Muscle layer of colon (tissue), 2 donors: Measurements from ENCODE around the gene BAMBI.
A peak's percentile ranks its signal among the peaks of the same experiment; 100 is the strongest.

ENCODE experiments used
- H3K27ac ChIP-seq: one replicate; pipeline ENCODE4 v1.7.0; 2013; ENCODE audit warnings: low read depth, mild to moderate bottlenecking, low read length, moderate library complexity
- H3K27me3 ChIP-seq, 2 donors: one replicate each; pipeline ENCODE4 v1.7.0; 2013; ENCODE audit warnings: low read length in 2 of 2, mild to moderate bottlenecking in 2 of 2; ENCODE audit not compliant: insufficient read depth in 2 of 2, control insufficient read depth in 1 of 2
- H3K36me3 ChIP-seq: one replicate; pipeline ENCODE4 v1.7.0; 2013; ENCODE audit warnings: mild to moderate bottlenecking, low read length; ENCODE audit not compliant: insufficient read depth
- H3K4me1 ChIP-seq: one replicate; pipeline ENCODE4 v1.7.0; 2013; ENCODE audit warnings: mild to moderate bottlenecking, low read length; ENCODE audit not compliant: insufficient read depth
- H3K4me3 ChIP-seq, 2 donors: one replicate each; pipeline ENCODE4 v1.7.0; 2013; ENCODE audit warnings: low read length in 2 of 2, low read depth in 1 of 2, mild to moderate bottlenecking in 1 of 2, moderate library complexity in 1 of 2
- H3K9ac ChIP-seq: one replicate; pipeline ENCODE4 v1.7.0; 2013; ENCODE audit warnings: low read length
- H3K9me3 ChIP-seq: one replicate; pipeline ENCODE4 v1.7.0; 2013; ENCODE audit warnings: mild to moderate bottlenecking, low read length
- donor health status: abdominal sarcoma.
- donor health status: Adenocarcinoma of cecum.

BAMBI gene

DNA sequence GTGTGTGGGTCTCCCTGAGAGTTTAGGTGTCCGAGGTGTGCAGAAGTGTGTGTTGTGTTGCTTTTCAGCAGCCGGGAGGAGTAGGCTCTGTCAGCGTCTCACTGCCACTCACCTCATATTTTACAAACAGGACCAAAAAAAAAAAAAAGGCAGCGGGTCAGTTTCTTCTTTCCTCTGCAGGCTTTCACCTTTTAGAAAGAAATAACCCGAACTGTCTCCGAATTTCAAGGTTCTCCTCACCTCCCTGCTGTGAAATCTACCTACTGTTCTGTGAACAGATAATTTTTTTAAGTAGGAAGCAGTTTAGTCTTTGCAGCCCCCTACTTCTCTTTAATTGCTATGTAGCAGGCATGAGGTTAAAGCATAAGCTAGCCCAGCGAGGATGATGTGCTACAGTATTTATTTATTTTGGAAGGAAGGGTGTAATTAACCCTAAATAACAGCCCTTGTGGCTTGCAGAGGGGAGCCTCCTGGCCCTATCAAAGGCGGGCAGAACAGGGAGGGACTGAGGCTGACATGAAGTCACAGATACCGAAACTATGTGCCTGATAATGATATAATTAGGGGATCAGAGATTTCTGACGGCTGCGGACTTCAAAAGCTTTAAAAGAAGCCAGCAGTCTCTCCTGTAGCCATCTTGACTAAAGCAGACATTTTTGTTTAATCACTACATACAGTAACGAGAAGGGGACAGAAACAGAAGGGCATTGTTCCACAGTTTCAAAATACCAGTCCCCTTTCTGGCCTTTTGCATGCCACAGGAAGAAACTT lies 1.6 kb downstream of the BAMBI start:
- Histone ChIP-seq H3K4me3 (peak overlapping the region in 1 of 2 donors; percentile 54), H3K27ac (no peak overlapping the region), H3K27me3 (peaks cover 10 to 24% of the 10 kb centered on the region in 2 donors), H3K4me1 (peaks cover 12% of the 10 kb centered on the region), H3K9me3 (no peaks in the 10 kb centered on the region), H3K36me3 (no peaks in the 10 kb centered on the region), H3K9ac (no peak overlapping the region)

DNA sequence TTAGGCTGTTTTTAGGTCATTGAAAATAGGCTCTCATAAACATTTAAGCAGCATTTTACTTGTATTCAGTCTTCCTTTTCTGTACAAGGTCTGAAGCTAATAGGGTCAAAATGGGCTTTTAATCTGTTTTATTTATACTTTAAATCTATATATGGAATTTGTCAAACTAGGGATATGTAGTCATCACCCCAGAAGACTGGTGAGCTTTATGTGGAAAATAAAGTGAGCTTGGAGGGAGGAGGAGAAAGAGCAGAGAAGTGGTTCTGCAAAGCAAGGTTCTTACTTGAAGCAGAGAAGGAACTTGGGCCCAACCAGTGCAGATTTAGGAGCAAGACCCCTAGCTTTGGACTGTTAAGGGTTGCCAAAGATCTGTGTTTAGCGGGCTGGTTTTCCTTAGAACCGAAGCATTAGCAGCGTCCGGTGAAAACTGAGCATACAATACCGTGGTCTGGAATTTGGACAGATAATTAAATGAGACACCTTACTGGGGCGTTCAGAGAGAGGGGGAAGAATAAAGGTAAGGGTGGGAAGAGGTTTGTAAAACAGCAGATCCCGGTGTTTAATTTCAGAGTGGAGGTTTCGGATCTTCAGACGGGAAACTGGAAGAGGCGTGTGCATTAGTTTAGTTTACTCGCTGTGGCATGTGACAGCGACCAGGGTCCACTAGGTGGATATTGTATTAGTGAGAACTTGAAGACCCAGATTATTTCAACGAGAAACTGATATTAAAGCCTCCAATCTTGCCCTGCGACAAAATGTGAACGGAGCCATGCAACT lies 2.4 kb downstream of the BAMBI start:
- Histone ChIP-seq H3K27ac (no peak overlapping the region), H3K27me3 (peaks cover 10 to 24% of the 10 kb centered on the region in 2 donors)

DNA sequence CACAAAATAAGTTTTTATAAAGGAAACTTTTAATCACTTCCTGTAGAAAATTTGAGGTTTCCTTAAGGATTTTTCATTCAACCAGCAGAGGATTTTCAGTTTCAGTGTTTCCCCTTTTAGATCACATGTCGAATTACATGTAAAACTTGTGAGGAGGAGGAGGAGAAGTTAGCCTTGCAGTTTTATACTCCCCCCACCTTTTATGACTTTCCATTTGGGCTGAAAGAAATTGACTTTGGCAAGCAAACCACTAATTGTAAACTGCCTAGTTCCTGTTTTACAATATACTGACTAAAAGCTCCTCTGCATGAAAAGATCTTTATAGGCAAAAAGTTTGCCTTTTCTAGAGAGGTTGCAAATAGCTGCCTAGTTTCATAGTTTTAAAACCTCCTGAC lies 3.0 kb downstream of the BAMBI start:
- Histone ChIP-seq H3K9ac (no peak overlapping the region), H3K27me3 (peaks cover 10 to 22% of the 10 kb centered on the region in 2 donors), H3K27ac (no peak overlapping the region), H3K9me3 (no peaks in the 10 kb centered on the region), H3K4me1 (peaks cover 12% of the 10 kb centered on the region), H3K4me3 (no peak overlapping the region), H3K36me3 (no peaks in the 10 kb centered on the region)

More for the DNA sequence above, 2.4 kb downstream of the BAMBI start:
- peaks cover 12% of the 10 kb centered on the region for H3K4me1 ChIP-seq
- H3K4me3 ChIP-seq: no peak overlapping the region
- no peaks in the 10 kb centered on the region for H3K36me3 ChIP-seq
- no peaks in the 10 kb centered on the region for H3K9me3 ChIP-seq
- no peak overlapping the region for H3K9ac ChIP-seq

DNA sequence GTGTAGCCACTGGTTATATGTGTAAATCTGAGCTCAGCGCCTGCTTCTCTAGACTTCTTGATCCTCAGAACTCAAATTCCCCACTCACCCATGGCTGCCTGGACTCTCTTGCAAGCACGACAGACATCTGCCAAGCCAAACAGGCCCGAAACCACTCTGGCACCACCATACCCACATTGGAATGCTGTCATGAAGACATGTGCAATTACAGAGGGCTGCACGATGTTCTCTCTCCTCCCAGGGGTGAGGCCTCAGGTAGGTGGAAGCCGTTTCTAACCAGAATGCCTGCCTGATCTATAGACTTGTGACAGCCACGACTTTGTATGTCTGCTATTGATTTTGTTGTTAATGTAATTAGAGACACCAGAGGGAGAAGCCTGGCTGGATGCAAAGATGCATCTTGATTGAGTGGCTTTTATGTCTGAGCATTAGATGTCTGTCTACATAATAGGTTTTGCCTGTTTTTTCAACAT lies 4.0 kb downstream of the BAMBI start:
- Histone ChIP-seq H3K4me3 (no peak overlapping the region), H3K36me3 (no peaks in the 10 kb centered on the region), H3K9ac (no peak overlapping the region), H3K9me3 (no peaks in the 10 kb centered on the region), H3K4me1 (peaks cover 10% of the 10 kb centered on the region), H3K27ac (no peak overlapping the region), H3K27me3 (peaks cover 10 to 20% of the 10 kb centered on the region in 2 donors)

DNA sequence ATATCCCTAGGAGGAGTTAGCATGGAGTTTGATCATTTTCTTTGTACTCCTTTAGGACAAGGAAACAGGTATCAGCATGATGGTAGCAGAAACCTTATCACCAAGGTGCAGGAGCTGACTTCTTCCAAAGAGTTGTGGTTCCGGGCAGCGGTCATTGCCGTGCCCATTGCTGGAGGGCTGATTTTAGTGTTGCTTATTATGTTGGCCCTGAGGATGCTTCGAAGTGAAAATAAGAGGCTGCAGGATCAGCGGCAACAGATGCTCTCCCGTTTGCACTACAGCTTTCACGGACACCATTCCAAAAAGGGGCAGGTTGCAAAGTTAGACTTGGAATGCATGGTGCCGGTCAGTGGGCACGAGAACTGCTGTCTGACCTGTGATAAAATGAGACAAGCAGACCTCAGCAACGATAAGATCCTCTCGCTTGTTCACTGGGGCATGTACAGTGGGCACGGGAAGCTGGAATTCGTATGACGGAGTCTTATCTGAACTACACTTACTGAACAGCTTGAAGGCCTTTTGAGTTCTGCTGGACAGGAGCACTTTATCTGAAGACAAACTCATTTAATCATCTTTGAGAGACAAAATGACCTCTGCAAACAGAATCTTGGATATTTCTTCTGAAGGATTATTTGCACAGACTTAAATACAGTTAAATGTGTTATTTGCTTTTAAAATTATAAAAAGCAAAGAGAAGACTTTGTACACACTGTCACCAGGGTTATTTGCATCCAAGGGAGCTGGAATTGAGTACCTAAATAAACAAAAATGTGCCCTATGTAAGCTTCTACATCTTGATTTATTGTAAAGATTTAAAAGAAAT lies 4.8 kb downstream of the BAMBI start:
- peaks cover 5% of the 10 kb centered on the region for H3K4me1 ChIP-seq
- H3K27ac ChIP-seq: no peak overlapping the region
- H3K4me3 ChIP-seq: no peak overlapping the region
- H3K27me3 ChIP-seq: peaks cover 10 to 20% of the 10 kb centered on the region in 2 donors
- no peak overlapping the region for H3K9ac ChIP-seq
- no peaks in the 10 kb centered on the region for H3K9me3 ChIP-seq
- H3K36me3 ChIP-seq: no peaks in the 10 kb centered on the region

DNA sequence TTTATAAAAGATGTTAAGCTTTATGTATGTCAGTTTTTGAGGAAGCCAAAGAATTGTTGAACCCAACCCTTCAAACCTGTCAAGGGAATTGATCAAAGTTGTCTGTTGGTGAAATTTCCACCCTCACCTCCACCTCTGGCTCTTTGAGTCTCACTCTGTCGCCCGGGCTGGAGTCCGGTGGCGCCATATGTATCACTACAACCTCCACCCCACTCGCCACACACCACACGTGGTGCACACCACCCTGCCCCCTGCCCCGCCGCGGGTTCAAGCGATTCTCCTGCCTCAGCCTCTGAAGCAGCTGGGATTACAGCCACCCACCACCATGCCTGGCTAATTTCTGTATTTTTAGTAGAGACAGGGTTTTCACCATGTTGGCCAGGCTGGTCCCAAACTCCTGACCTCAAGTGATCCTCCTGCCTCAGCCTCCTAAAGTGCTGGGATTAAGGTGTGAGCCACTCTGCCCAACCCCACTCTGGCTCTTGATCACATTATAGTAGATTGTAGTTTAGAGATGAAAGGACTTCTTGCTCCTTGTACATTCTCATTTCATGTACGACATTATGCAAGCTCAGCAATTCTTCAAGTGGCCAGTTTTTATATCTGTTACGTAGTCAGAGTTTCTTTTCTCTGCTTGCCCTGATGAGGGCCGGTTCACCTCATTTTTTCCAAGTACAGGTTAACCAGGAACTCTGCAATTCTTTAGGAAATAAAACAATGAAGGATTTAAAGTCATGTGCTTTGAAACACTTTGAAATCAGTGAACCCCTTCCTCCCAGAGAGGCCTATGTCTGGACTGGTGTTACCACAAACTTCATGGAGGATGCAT lies 7.0 kb downstream of the BAMBI start:
- Histone ChIP-seq H3K27me3 (peaks cover 10 to 11% of the 10 kb centered on the region in 2 donors), H3K4me3 (no peak overlapping the region), H3K4me1 (no peaks in the 10 kb centered on the region)

DNA sequence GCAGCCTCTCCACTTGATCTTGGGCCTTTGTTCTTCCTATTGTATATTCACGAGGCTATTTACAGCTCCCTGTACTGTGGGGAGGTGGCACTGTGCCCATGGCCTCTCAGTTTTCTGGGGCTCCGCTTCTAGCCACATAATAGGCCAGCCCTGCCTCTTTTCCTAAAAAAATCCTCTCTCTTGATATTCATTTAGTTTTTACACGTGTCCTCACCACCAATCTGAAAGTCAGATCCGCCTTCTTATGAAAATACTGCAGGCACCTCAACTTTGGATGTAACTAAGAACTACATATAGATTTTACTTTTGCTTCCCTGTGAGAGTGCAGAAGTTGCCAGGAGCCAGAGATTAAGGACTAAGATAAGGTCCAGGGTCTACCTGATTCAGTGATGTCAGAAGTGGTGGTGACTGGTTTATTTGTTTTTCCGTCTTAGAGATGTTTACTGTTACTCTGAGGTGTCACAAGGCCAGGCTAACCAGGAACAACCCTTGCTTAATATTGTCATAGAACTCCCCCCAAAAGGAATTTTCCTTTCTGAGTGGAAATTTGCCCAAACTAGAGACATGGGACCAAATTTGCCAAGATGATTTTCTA lies 7.8 kb downstream of the BAMBI start:
- H3K36me3 ChIP-seq: no peaks in the 10 kb centered on the region
- no peak overlapping the region for H3K27ac ChIP-seq
- H3K4me3 ChIP-seq: no peak overlapping the region
- H3K9ac ChIP-seq: no peak overlapping the region
- peaks cover 4 to 5% of the 10 kb centered on the region in 2 donors for H3K27me3 ChIP-seq
- no peaks in the 10 kb centered on the region for H3K4me1 ChIP-seq
- H3K9me3 ChIP-seq: no peaks in the 10 kb centered on the region

More for the DNA sequence above, 7.0 kb downstream of the BAMBI start:
- H3K9ac ChIP-seq: no peak overlapping the region
- H3K9me3 ChIP-seq: no peaks in the 10 kb centered on the region
- H3K36me3 ChIP-seq: no peaks in the 10 kb centered on the region
- no peak overlapping the region for H3K27ac ChIP-seq

DNA sequence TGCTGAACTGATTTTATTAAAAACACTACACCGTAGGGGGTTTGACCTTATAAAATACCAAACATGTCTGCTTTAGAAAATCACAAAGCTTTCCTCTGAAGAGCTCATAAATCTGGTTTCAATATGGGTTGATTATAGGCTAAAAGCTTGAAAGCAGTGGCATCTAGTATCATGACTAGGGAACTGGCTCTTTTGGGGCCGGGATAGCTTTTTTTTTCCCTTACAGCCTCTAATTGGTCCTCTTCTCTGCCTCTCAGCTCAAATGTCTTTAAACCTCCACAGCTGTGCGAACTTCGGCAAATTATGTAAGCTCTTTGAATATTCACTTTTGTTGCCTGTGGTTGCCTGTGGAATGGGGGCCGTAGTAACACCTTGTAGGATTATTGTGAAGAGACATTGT lies 8.4 kb downstream of the BAMBI start:
- H3K9ac ChIP-seq: no peak overlapping the region
- H3K27ac ChIP-seq: no peak overlapping the region
- H3K9me3 ChIP-seq: no peaks in the 10 kb centered on the region
- no peak overlapping the region for H3K4me3 ChIP-seq
- no peaks in the 10 kb centered on the region for H3K36me3 ChIP-seq
- no peaks in the 10 kb centered on the region for H3K4me1 ChIP-seq
- H3K27me3 ChIP-seq: peaks cover 0 to 5% of the 10 kb centered on the region in 2 donors

DNA sequence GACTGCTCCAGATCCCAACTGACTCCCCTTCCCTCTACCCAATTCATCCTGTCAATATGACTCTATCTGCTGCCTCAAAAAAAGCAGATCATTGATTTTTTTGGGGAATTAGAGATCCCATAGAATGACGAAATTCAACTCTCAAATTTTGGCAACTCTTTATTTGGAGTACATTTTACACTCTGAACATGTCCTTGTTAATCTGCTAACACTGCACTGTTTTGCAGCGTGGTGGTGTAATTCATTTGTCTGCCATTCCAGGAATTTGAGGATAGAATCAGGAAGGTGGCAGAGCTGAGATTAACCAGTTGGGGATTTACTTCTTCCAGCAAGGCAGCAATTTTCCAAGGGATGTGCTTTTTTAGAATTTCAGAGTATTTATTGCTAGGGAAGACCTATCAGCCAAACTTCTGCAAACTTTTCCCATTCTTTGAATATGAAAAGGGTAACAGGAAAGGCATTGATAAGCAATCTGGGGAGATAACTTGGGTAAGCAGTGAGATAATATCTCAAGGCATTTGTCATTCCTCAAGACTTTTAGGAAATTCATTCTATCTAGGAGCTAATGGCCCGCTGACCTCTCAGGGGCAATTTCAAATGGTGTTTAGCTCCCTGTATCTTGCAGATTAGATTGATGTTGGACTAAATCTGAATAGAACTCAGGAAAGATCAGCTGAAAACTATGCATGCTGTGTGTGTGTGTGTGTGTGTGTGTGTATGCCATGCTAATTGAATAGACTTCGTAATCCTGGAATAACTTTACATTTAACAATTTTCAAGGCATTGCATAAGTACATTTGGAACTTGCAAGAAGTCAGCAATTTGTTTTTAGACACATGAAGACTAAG lies 9.7 kb downstream of the BAMBI start:
- Histone ChIP-seq H3K27ac (no peak overlapping the region), H3K9ac (no peak overlapping the region), H3K4me1 (no peaks in the 10 kb centered on the region), H3K36me3 (no peaks in the 10 kb centered on the region), H3K27me3 (no peaks in the 10 kb centered on the region), H3K4me3 (no peak overlapping the region), H3K9me3 (no peaks in the 10 kb centered on the region)

DNA sequence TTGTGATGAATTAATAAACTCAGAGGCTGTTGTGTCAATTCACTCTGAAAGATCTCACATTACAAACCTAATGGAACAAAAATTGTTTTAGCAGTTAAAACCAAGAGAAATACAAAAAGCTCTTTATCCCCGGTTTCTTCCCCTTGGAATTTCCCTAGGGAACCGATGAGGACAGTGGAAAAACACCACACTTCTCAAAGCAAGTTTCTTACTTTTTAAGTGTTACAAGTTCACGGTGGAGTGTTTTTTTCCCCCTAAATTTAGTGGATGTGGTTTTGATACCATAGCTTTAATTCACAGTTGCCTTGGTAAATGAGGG lies 10.3 kb downstream of the BAMBI start:
- H3K27me3 ChIP-seq: no peaks in the 10 kb centered on the region
- H3K9me3 ChIP-seq: no peaks in the 10 kb centered on the region
- no peak overlapping the region for H3K9ac ChIP-seq
- H3K36me3 ChIP-seq: no peaks in the 10 kb centered on the region
- no peak overlapping the region for H3K27ac ChIP-seq
- no peak overlapping the region for H3K4me3 ChIP-seq
- no peaks in the 10 kb centered on the region for H3K4me1 ChIP-seq
